Heart left ventricle (tissue), 16 donors: ENCODE results near the gene LIMA1. TPM values are rescaled to one million over a fixed set of nuclear protein-coding genes. Genes with fewer than 3 reads are reported as not detected.
A peak's percentile ranks its signal among the peaks of the same experiment; 100 is the strongest.
"Not testable (repeated sequence)": the region's sequence is repeated elsewhere in the genome, so short reads cannot be mapped to it uniquely, and the experiment has no call there.

Experiments
- ATAC-seq, 4 donors: fragments of 200-7000 bp; cut with Tn5 transposase; one replicate each; pipeline ENCODE4 v1.9.1; 2020 to 2022; ENCODE audit warnings: moderate library complexity in 4 of 4, mild to moderate bottlenecking in 3 of 4, moderate number of reproducible peaks in 1 of 4
- DNase-seq, 5 donors: peaks; one replicate each; pipeline ENCODE4 v3.0.0-alpha.2; 2020
- H3K27ac ChIP-seq, 12 donors: fragments of 200-600 bp; sonication (generic) in 4 of 12; one replicate each; pipeline versions ENCODE4 v1.5.0 to v1.8.0; 2016 to 2022; ENCODE audit warnings: mild to moderate bottlenecking in 2 of 12
- H3K27me3 ChIP-seq, 9 donors: fragments of 200-600 bp; sonication (generic) in 2 of 9; one replicate each; pipeline versions ENCODE4 v1.5.1 to v1.8.0; 2016 to 2022; ENCODE audit warnings: mild to moderate bottlenecking in 3 of 9
- H3K36me3 ChIP-seq, 9 donors: fragments of 200-600 bp; sonication (generic) in 2 of 9; one replicate each; pipeline versions ENCODE4 v1.5.0 to v1.8.0; 2018 to 2022; ENCODE audit warnings: mild to moderate bottlenecking in 2 of 9
- H3K4me1 ChIP-seq, 12 donors: fragments of 200-600 bp; sonication (generic) in 4 of 12; one replicate each; pipeline versions ENCODE4 v1.5.0 to v1.8.0; 2016 to 2022; ENCODE audit warnings: mild to moderate bottlenecking in 3 of 12
- H3K4me3 ChIP-seq, 12 donors: fragments of 200-600 bp; sonication (generic) in 4 of 12; one replicate each; pipeline versions ENCODE4 v1.5.0 to v1.8.0; 2017 to 2022; ENCODE audit warnings: mild to moderate bottlenecking in 9 of 12, moderate library complexity in 4 of 12
- H3K9me3 ChIP-seq, 12 donors: fragments of 200-600 bp; sonication (generic) in 4 of 12; one replicate each; pipeline versions ENCODE4 v1.5.0 to v1.8.0; 2016 to 2022; ENCODE audit warnings: mild to moderate bottlenecking in 1 of 12
- CTCF ChIP-seq, 12 donors: fragments of 200-600 bp; sonication (generic) in 4 of 12; IDR thresholded peaks; one replicate each; pipeline versions ENCODE4 v1.5.0 to v1.8.0; 2018 to 2022; ENCODE audit warnings: antibody characterized with exemption in 12 of 12, mild to moderate bottlenecking in 5 of 12
- POLR2A ChIP-seq, 2 donors: fragments of 450-650 bp; IDR thresholded peaks; one replicate each; pipeline ENCODE4 v1.6.1; 2017; ENCODE audit warnings: antibody characterized with exemption in 2 of 2, mild to moderate bottlenecking in 2 of 2, moderate library complexity in 2 of 2
- WGBS, 4 donors: extraction: QIAGEN DNeasy Blood & Tissue Kit in 2 of 4; methylation state at CpG; one replicate each; pipeline versions ENCODE4 v1.1.5 to v1.1.7; 2013 to 2018; 5-methylcytosine and 5-hydroxymethylcytosine counted together
- intact Hi-C, 10 donors: fragments of 100-400 bp; cut with DNase I; formaldehyde crosslinking; loops; one replicate each; pipeline versions ENCODE4 v1.11.1 to v1.14.2; 2022
- polyA plus RNA-seq, 2 donors: library from polyadenylated mRNA; stranded (reverse); fragments of 200-250 nt; gene quantifications; one replicate each; pipeline ENCODE4 v1.2.3, GENCODE V29; 2013
- total RNA-seq, 9 donors: library from RNA; depleted of rRNA in 2 of 9; stranded (reverse); fragments of >200 nt in 2 of 9; fragmentation: NEBNext Ultra II Directional in 3 of 9; extraction: Animal tissue kit (Norgen Biotek cat#: 25700) in 3 of 9; gene quantifications; one replicate each; pipeline versions ENCODE4 v1.1.0 to v1.2.4, GENCODE V29; 2016 to 2023
- donor health status: ischemic (EF 13 %, LVEDD 7.1; RV severe dilation, severe dysfunction).
- donor health status: healthy with polysubstance abuse.
- donor health status: DM: no; HTN: yes; CAD: no.
- donor health status: DM: no; HTN: no; CAD: no.
- donor health status: ischemic (EF 25% LVEDD 6.9; RV normal size, moderate dysfunction).
- donor health status: ischemic (EF 25% LVEDD 5.7; RV mildly dilated, moderate dysfunction).
- donor health status: healthy.
- donor health status: DM: yes; HTN: yes; CAD: no.
- donor health status: ischemic (EF 35%, LVEDD 5.7; RV mildly dilated, moderate dysfunction).
- donor health status: nonischemic (EF 11% LVEDD 7.7; RV severe dilation, severe dysfunction).
- donor health status: DM: yes; HTN: yes; CAD: no.
- donor health status: PGD.
- donor health status: ischemic (EF 29% LVEDD 5.4; RV normal size, mild dysfunction).
- donor health status: nonischemic (EF 23%, LVEDD 6.1; RV moderate dilation, normal function).

The LIMA1 gene
- total and polyA plus RNA-seq, 11 donors: 11.6 to 38.8 (median 14.7) TPM

- Histone ChIP-seq H3K4me1 (peaks cover 0 to 29% (median 11%) of the 10 kb centered on the region in 12 donors), H3K27me3 (no peaks in the 10 kb centered on the region), H3K36me3 (peaks cover 0 to 15% (median 0%) of the 10 kb centered on the region in 9 donors), H3K9me3 (peaks cover 0 to 9% (median 0%) of the 10 kb centered on the region in 12 donors), H3K27ac (peak overlapping the region in 10 of 12 donors; percentile 12 to 83 (median 50)), H3K4me3 (no peak overlapping the region)
- no peak for DNase-seq
- intact Hi-C loops: no loop called here
- ATAC-seq: no peak
- 79 to 87% (median 83%) methylated on average over 6 of the region's 6 CpGs for WGBS, 4 donors
- no peak for TF ChIP-seq POLR2A (IDR thresholded peaks at IDR 0.05)
- TF ChIP-seq CTCF (IDR thresholded peaks at IDR 0.05): no peak
Measured at GRCh38 chr12:50296554-50296953, 13.2 kb upstream of the LIMA1 start.

GRCh38 chr12:50291377-50291776 lies 8.1 kb upstream of the LIMA1 start:
- H3K27me3 ChIP-seq: no peaks in the 10 kb centered on the region
- DNase-seq (no peak), ATAC-seq (no peak)
- intact Hi-C loops: no loop called here
- no peak overlapping the region for H3K27ac ChIP-seq
- H3K4me1 ChIP-seq: peaks cover 0 to 8% (median 2%) of the 10 kb centered on the region in 12 donors
- TF ChIP-seq POLR2A (IDR thresholded peaks at IDR 0.05) (no peak), CTCF (IDR thresholded peaks at IDR 0.05) (no peak)
- no peak overlapping the region for H3K4me3 ChIP-seq
- H3K9me3 ChIP-seq: peaks cover 0 to 18% (median 0%) of the 10 kb centered on the region in 12 donors
- WGBS, 4 donors: 94 to 96% (median 94%) methylated on average over 1 of the region's 1 CpG
- peaks cover 0 to 9% (median 0%) of the 10 kb centered on the region in 9 donors for H3K36me3 ChIP-seq

- ATAC-seq, H3K27ac ChIP-seq, DNase-seq, H3K4me1 ChIP-seq, H3K4me3 ChIP-seq, H3K27me3 ChIP-seq, H3K36me3 ChIP-seq, intact Hi-C loops: not testable (repeated sequence)
- WGBS, 4 donors: 83 to 89% (median 85%) methylated on average over 3 of the region's 3 CpGs
- H3K9me3 ChIP-seq: peaks cover 0 to 18% (median 0%) of the 10 kb centered on the region in 12 donors
Measured at GRCh38 chr12:50290692-50291091, 7.4 kb upstream of the LIMA1 start.

- DNase-seq: no peak
- no peaks in the 10 kb centered on the region for H3K27me3 ChIP-seq
- ATAC-seq: no peak
- TF ChIP-seq CTCF (IDR thresholded peaks at IDR 0.05): no peak
- no peak for TF ChIP-seq POLR2A (IDR thresholded peaks at IDR 0.05)
- H3K4me3 ChIP-seq: no peak overlapping the region
- peaks cover 0 to 16% (median 0%) of the 10 kb centered on the region in 12 donors for H3K9me3 ChIP-seq
- H3K27ac ChIP-seq: peak overlapping the region in 1 of 12 donors; percentile 40
- peaks cover 0 to 28% (median 19%) of the 10 kb centered on the region in 12 donors for H3K4me1 ChIP-seq
- intact Hi-C loops: loop anchor here in 2 of 10 donors (10.0 kb wide), 1 partner anchor 62 kb away; no protein-coding TSS in a partner anchor
- 72 to 84% (median 77%) methylated on average over 7 of the region's 7 CpGs for WGBS, 4 donors
- no peaks in the 10 kb centered on the region for H3K36me3 ChIP-seq
Measured at GRCh38 chr12:50287271-50287670, 4.0 kb upstream of the LIMA1 start.

- WGBS, 4 donors: 98 to 100% (median 99%) methylated on average over 1 of the region's 1 CpG
- H3K4me1 ChIP-seq: peaks cover 0 to 35% (median 26%) of the 10 kb centered on the region in 12 donors
- DNase-seq: no peak
- H3K9me3 ChIP-seq: no peaks in the 10 kb centered on the region
- H3K27ac ChIP-seq: no peak overlapping the region
- no peaks in the 10 kb centered on the region for H3K36me3 ChIP-seq
- H3K4me3 ChIP-seq: no peak overlapping the region
- intact Hi-C loops: loop anchor here in 2 of 10 donors (10.0 kb wide), 1 partner anchor 60 kb away; no protein-coding TSS in a partner anchor
- TF ChIP-seq CTCF (IDR thresholded peaks at IDR 0.05) (no peak), POLR2A (IDR thresholded peaks at IDR 0.05) (no peak)
- no peaks in the 10 kb centered on the region for H3K27me3 ChIP-seq
- ATAC-seq: no peak
Measured at GRCh38 chr12:50285253-50285652, 1.9 kb upstream of the LIMA1 start.
